Right ventricle myocardium inferior (tissue), 1 donor: ENCODE data around the gene NCKIPSD. TPM values are rescaled to one million over a fixed set of nuclear protein-coding genes. Genes with fewer than 3 reads are reported as not detected.
"Not testable (repeated sequence)": the region's sequence is repeated elsewhere in the genome, so short reads cannot be mapped to it uniquely, and the experiment has no call there.

Source experiments
- ATAC-seq: fragments of 200-7000 bp; cut with Tn5 transposase; one replicate; pipeline ENCODE4 v1.9.1; 2020; ENCODE audit warnings: mild to moderate bottlenecking, moderate library complexity
- DNase-seq: peaks from one replicate; pipeline ENCODE4 v3.0.0; 2021; ENCODE audit errors: missing footprints
- intact Hi-C: fragments of 100-400 bp; cut with DNase I; formaldehyde crosslinking; loops from one replicate; pipeline ENCODE4 v1.11.0; 2022
- long read RNA-seq: library from polyadenylated mRNA; unstranded; transcript quantifications from one replicate; pipeline ENCODE4 v2.0.0, GENCODE V29; 2021
- total RNA-seq: library from RNA; stranded (reverse); fragmentation: NEBNext Ultra II Directional; extraction: Animal tissue kit (Norgen Biotek cat#: 25700); gene quantifications from one replicate; pipeline ENCODE4 v1.2.1, GENCODE V29; 2021
- donor health status: DM: no; HTN: yes; CAD: no; lungs with severe emphysema.

Gene NCKIPSD
- 15.4 TPM for total RNA-seq
- long read RNA-seq, transcript NCKIPSD-204 (13 exons, 2,925 nt) = minor isoform, 8 of 32 reads
- long read RNA-seq, transcript NCKIPSD-201 (13 exons, 2,989 nt) = major isoform, 16 of 32 reads
- long read RNA-seq, partial matches to known transcripts = 2 of 32 reads
- long read RNA-seq, other reads (novel, unspliced or antisense) = 6 of 32 reads

GRCh38 chr3:48685603-48686511 is at the start of gene NCKIPSD:
TSS of gene NCKIPSD (minus strand) at chr3:48685915. CDS start at chr3:48685807, 108 bp downstream.
- peak; percentile 94 for ATAC-seq
- DNase-seq = peak; percentile 98
- intact Hi-C loops = loop anchor here (2.0 kb wide), 3 partner anchors 31 to 55 kb away; partner anchors contain the start of genes IP6K2 and SLC26A6

GRCh38 chr3:48735075-48735767 is 49.5 kb upstream of the NCKIPSD start:
- DNase-seq, ATAC-seq, intact Hi-C loops: not testable (repeated sequence)

- intact Hi-C loops, ATAC-seq, DNase-seq: not testable (repeated sequence)
These were observed 48.8 kb upstream of the NCKIPSD start for GRCh38 chr3:48734541-48734940.

GRCh38 chr3:48733752-48734518 is 48.2 kb upstream of the NCKIPSD start:
- intact Hi-C loops, DNase-seq, ATAC-seq: not testable (repeated sequence)

- ATAC-seq (no peak), DNase-seq (no peak)
- intact Hi-C loops = no loop called here
These were observed 41.8 kb upstream of the NCKIPSD start for GRCh38 chr3:48727511-48727910.

- DNase-seq, intact Hi-C loops, ATAC-seq: not testable (repeated sequence)
These were observed 39.6 kb upstream of the NCKIPSD start for GRCh38 chr3:48725185-48725855.

- no peak for ATAC-seq
- intact Hi-C loops = no loop called here
- no peak for DNase-seq
These were observed 38.0 kb upstream of the NCKIPSD start for GRCh38 chr3:48723725-48724124.

GRCh38 chr3:48723293-48723692 is 37.6 kb upstream of the NCKIPSD start:
- DNase-seq, intact Hi-C loops, ATAC-seq: not testable (repeated sequence)

GRCh38 chr3:48716982-48717746 is 31.4 kb upstream of the NCKIPSD start, which contains the start of gene IP6K2:
TSS of gene IP6K2 (minus strand) at chr3:48717221. CDS start at chr3:48695291, 21,930 bp downstream.
- ATAC-seq = peak; percentile 99
- intact Hi-C loops = loop anchor here (2.0 kb wide), 1 partner anchor 32 kb away; the partner anchor contains the start of gene NCKIPSD
- DNase-seq = peak; percentile 99

GRCh38 chr3:48716508-48716981 is 30.8 kb upstream of the NCKIPSD start:
- intact Hi-C loops = loop anchor here (2.0 kb wide), 1 partner anchor 32 kb away; the partner anchor contains the start of gene NCKIPSD
- no peak for ATAC-seq

GRCh38 chr3:48715174-48715800 is 29.6 kb upstream of the NCKIPSD start:
- DNase-seq (no peak), ATAC-seq (no peak)
- intact Hi-C loops = no loop called here

More at GRCh38 chr3:48716508-48716981, 30.8 kb upstream of the NCKIPSD start:
- no peak for DNase-seq

- intact Hi-C loops = no loop called here
- ATAC-seq (no peak), DNase-seq (no peak)
These were observed 26.0 kb upstream of the NCKIPSD start for GRCh38 chr3:48711727-48712126.

- ATAC-seq = no peak
These were observed 23.3 kb upstream of the NCKIPSD start for GRCh38 chr3:48709051-48709461.

GRCh38 chr3:48708481-48708889 is 22.8 kb upstream of the NCKIPSD start:
- intact Hi-C loops = no loop called here
- ATAC-seq (no peak), DNase-seq (no peak)

More at GRCh38 chr3:48709051-48709461, 23.3 kb upstream of the NCKIPSD start:
- intact Hi-C loops = no loop called here
- DNase-seq = no peak

- ATAC-seq (no peak), DNase-seq (no peak)
- intact Hi-C loops = no loop called here
These were observed 21.4 kb upstream of the NCKIPSD start for GRCh38 chr3:48707157-48707556.

GRCh38 chr3:48702320-48702920 is 16.7 kb upstream of the NCKIPSD start:
- intact Hi-C loops = no loop called here

More at GRCh38 chr3:48702320-48702920, 16.7 kb upstream of the NCKIPSD start:
- ATAC-seq (no peak), DNase-seq (no peak)
